Neuron (in vitro differentiated cells): ENCODE measurements around the gene TNS1.

Source experiments
- H2AFZ ChIP-seq: one replicate; pipeline ENCODE4 v1.6.1; 2013; ENCODE audit warnings: low read depth, mild to moderate bottlenecking, inconsistent platforms, low read length, moderate library complexity
- H3K27me3 ChIP-seq: one replicate; pipeline ENCODE4 v1.6.1; 2013; ENCODE audit warnings: low read length; ENCODE audit not compliant: insufficient read depth
- H3K36me3 ChIP-seq: one replicate; pipeline ENCODE4 v1.6.1; 2013; ENCODE audit warnings: low read length; ENCODE audit not compliant: insufficient read depth
- H3K4me1 ChIP-seq: one replicate; pipeline ENCODE4 v1.6.1; 2013; ENCODE audit warnings: low read length; ENCODE audit not compliant: insufficient read depth
- H3K4me3 ChIP-seq: 2 replicates; pipeline ENCODE4 v1.5.1; 2013; ENCODE audit warnings: mild to moderate bottlenecking, low read length, moderate library complexity
- H3K9me3 ChIP-seq: one replicate; pipeline ENCODE4 v1.6.1; 2013; ENCODE audit warnings: low read length

The TNS1 gene

DNA sequence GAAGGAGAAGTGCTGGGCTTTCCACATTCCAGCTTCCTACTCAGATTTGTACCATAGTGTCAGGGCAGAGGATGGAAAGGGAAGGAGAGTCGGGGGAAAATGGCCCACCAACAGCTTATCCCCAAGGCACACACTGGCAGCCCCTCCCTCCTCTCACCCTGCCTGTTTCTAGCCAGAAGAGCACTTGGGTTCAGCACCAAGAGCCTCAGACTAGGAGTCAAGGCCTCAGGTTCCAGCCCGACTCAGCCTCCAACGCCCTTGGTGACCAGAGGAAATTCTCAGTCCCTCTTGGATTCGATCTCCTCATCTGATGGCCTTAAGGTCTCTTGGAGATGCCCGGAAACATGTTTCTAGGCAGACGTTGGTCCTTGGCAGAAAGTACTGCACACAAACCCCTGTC, 53.9 kb downstream of the TNS1 start:
- H3K4me1 ChIP-seq: peaks cover 5% of the 10 kb centered on the region
- no peak overlapping the region for H3K4me3 ChIP-seq
- no peaks in the 10 kb centered on the region for H3K27me3 ChIP-seq

DNA sequence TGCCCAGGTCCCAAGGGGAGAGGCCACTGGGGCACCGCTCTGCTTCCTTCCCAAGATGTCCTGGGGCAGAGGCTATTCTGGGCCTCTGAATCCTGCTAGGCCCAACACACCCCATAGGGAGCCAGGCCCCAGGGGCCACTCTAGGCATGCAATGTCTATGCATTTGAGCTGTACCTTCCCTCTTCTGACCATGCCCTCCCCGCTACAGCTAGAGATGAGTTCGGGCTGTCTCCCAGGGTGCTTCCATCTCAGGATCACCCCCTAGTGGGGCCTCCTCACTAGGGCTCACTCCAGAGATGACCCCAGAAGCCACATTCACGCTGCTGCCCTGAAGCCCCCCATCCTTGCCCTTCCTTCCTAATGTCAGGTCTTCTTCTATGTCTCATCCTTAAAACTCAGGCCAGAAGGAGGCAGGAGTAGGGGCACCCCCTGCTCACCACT, 54.4 kb downstream of the TNS1 start:
- Histone ChIP-seq H2AFZ (no peak overlapping the region), H3K4me3 (no peak overlapping the region), H3K9me3 (no peaks in the 10 kb centered on the region), H3K4me1 (peaks cover 10% of the 10 kb centered on the region), H3K36me3 (no peaks in the 10 kb centered on the region), H3K27me3 (no peaks in the 10 kb centered on the region)

More for the DNA sequence above, 53.9 kb downstream of the TNS1 start:
- no peaks in the 10 kb centered on the region for H3K9me3 ChIP-seq
- no peaks in the 10 kb centered on the region for H3K36me3 ChIP-seq
- H2AFZ ChIP-seq: no peak overlapping the region

DNA sequence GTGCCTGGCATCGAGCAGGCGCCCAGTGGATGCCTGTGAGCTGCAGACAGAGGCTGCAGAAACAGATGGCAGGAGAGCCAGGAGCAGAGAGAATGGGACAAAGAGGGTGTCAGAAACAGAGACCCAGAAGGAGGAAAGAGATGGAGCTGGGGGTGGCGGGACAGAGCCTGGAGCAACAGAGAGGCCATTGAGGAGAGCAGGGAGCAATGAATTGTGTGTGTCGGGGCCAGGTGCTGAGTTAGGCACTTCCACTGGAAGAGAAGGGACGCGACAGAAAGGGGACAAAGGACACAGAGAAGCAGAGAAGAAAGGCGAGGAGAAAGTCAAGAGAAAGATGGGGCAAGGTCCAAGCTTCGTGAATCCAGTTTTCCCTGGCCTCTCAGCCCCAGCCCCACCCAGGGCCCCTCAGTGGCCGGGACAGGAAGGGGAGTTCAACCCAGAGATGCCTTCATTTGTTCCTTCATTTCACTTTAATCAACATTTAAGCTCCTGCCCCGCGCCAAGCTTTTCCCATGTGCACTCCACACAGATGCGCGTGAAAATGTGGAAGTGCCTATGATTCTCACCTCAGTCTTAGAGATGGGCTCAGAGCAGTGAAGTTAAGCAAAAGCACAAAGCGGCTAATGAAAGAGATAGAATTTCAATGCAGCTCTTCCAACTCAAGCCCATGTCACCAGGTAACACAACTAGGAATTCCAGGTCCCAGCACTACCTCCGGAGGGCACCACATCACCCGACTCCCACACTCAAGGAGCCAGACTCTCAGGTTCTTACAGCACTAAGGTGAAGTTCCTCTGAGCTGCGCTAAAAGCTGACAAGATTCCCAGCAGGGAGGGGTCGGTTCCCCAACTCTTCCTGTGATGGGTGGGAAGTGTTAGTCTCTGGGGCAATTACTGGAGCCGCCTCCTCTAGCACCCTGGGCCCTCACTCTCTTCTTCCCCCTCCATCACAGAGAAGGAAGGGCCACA, 55.1 kb downstream of the TNS1 start:
- Histone ChIP-seq H3K27me3 (no peaks in the 10 kb centered on the region), H3K36me3 (no peaks in the 10 kb centered on the region), H3K4me1 (peaks cover 11% of the 10 kb centered on the region), H2AFZ (no peak overlapping the region), H3K9me3 (no peaks in the 10 kb centered on the region), H3K4me3 (no peak overlapping the region)

DNA sequence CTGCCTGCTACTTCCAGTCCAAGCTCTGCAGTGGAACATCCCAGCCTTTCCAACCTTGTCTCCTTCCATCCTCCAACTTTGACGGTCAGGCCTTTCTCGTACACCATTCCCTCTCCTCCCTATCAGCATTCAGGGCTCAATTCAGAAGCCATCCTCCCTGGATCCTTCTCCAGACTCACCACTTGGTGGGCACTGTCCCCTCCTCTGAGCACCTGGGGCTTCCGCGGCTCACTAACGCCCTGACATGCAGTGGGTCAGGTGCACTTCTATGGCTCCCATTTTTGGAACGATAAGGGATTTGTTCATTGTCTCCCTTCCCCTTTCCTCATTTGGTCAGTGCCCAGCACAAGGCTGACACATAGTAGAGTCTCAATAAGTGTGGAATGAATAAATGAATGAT, 56.7 kb downstream of the TNS1 start:
- peaks cover 11% of the 10 kb centered on the region for H3K4me1 ChIP-seq

DNA sequence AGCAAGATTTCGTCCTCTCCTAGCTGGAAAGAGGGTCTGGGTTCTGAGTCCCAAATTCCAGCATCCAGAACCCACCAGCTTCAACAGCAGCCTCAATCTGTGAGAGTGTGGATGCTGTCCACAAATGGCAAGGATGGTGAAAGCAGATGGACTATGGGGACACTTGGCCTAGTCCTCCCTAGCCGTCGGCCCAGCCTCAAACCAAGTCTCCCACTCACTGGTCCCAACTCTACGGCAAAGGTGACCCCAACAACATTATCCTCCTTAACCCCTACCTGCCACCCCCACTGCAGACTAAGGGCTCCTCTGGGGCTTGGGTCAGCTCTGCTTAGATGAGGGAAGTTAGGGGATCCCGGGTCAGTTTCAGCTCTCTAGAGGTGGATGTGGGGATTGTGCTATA, 57.3 kb downstream of the TNS1 start:
- H3K36me3 ChIP-seq: no peaks in the 10 kb centered on the region
- H3K4me1 ChIP-seq: peaks cover 11% of the 10 kb centered on the region
- no peaks in the 10 kb centered on the region for H3K9me3 ChIP-seq
- no peak overlapping the region for H2AFZ ChIP-seq
- no peaks in the 10 kb centered on the region for H3K27me3 ChIP-seq
- H3K4me3 ChIP-seq: no peak overlapping the region

More for the DNA sequence above, 56.7 kb downstream of the TNS1 start:
- no peaks in the 10 kb centered on the region for H3K9me3 ChIP-seq
- no peaks in the 10 kb centered on the region for H3K36me3 ChIP-seq
- no peaks in the 10 kb centered on the region for H3K27me3 ChIP-seq
- H2AFZ ChIP-seq: no peak overlapping the region
- H3K4me3 ChIP-seq: no peak overlapping the region

DNA sequence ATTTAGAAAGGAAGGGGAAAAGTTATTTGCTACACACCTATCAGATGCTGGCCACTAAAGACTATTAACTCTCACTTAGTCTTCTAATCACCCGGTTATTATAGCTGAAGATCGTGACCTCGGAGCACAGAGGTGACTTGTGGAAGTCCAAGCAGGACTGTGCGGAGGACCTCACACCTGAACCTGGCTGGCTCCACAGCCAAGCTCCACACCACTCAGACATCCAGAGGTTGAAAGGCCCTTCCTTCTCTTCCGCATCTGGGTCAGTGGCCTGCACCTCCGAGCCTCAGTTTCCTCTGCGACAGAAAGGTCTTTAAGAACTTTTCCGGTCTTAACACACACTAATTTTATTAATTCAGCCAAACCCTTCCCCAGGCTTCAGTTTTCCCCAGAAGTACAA, 57.9 kb downstream of the TNS1 start:
- Histone ChIP-seq H3K4me1 (peaks cover 11% of the 10 kb centered on the region), H3K27me3 (no peaks in the 10 kb centered on the region), H3K4me3 (no peak overlapping the region), H2AFZ (no peak overlapping the region), H3K9me3 (no peaks in the 10 kb centered on the region), H3K36me3 (no peaks in the 10 kb centered on the region)

DNA sequence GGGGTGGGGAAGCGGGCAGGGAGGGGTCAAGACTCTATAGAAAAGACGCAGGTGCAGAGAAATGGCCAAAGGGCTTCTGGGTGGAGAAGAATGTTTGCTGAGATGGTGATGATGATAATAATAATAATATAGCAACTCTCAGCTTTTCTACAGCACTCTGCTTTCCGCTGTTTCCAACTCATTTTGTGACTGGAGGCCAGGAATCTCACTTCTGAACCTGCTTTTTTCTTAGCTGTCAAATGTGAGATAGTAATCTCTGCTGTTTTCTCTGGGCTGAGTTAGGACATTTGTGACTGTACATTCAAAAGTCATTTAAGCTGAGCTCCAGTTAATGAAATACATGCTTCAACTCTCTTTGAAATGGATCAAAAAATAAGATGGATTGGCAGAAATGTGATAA, 58.4 kb downstream of the TNS1 start:
- Histone ChIP-seq H3K9me3 (no peaks in the 10 kb centered on the region), H3K4me3 (no peak overlapping the region), H3K4me1 (peaks cover 11% of the 10 kb centered on the region), H2AFZ (peak overlapping the region; percentile 35), H3K27me3 (no peaks in the 10 kb centered on the region), H3K36me3 (no peaks in the 10 kb centered on the region)

DNA sequence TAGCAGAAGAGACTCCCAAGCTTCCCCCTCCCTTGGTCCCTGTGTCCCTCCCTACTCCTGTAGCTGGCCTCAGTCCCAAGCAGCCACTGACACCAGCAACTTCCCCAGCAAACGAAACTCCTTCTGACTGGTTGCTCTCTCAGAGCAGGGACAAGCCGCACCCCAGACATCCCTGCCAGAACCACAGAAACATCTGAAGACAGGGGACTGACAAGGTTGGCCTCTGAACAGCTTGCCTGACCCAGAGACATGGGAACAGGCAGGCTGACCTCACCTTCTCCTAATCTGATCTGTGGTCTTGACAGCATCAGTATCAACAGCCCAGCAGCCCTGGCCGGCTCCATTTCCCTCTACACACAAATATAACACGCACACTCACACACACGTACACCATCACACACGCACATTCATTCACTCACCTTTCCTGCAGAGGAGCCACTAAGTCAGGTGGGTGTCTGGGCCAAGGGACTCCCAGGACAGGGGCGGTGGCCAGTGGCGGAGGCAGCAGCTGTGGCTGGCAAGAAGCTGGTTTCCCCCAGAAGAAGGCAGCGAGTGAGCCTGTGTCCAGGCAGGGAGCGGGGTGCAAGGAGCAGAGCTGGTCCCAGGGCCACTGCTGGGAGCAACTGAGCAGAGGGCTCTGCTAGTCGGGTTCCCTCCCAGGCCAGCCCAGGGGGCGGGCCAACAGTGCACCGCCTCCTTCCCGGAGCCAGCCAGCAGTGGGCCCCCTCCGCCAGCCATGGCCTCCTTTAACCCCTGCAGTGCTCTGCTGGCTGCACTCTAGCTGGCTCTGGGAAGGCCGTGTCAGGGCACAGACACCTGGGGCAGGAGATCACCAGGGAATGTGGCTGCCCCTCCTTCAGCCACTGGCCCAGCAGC, 59.1 kb downstream of the TNS1 start:
- peak overlapping the region; percentile 35 for H2AFZ ChIP-seq
- H3K9me3 ChIP-seq: no peaks in the 10 kb centered on the region
- peaks cover 11% of the 10 kb centered on the region for H3K4me1 ChIP-seq
- no peak overlapping the region for H3K4me3 ChIP-seq
- H3K27me3 ChIP-seq: no peaks in the 10 kb centered on the region
- no peaks in the 10 kb centered on the region for H3K36me3 ChIP-seq

DNA sequence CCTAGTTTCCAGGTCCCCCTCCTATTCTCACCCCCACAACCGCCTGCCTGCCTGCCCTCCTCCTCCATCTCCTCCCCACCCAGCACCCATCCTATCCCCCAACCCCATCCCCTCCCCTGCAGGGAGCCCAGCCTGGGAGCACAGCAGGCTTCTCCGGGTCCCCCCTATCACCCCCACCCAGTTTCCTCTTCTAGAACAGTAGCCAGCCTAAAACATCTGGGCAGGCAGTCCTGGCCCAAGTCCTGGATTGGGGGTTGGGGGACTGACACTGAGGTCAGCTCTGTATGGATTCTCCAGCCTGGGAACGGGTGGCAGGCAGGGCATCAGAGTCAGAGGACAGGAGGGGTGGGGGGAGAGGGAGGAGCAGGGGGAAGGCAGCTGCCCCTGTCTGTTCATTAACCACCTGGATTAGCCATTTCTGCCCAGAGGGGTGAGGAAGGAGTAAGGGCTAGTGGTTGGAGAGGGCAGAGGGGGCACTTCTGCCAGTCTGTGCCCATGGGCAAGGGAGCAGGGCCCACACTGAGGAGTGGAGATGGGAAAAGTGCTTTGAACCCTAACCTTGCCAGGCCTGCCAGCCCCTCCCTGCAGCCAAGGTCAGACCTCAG, 60.0 kb downstream of the TNS1 start:
- no peaks in the 10 kb centered on the region for H3K9me3 ChIP-seq
- peaks cover 1% of the 10 kb centered on the region for H3K27me3 ChIP-seq
- peaks cover 11% of the 10 kb centered on the region for H3K4me1 ChIP-seq
- H3K4me3 ChIP-seq: no peak overlapping the region
- H3K36me3 ChIP-seq: no peaks in the 10 kb centered on the region
- H2AFZ ChIP-seq: no peak overlapping the region

DNA sequence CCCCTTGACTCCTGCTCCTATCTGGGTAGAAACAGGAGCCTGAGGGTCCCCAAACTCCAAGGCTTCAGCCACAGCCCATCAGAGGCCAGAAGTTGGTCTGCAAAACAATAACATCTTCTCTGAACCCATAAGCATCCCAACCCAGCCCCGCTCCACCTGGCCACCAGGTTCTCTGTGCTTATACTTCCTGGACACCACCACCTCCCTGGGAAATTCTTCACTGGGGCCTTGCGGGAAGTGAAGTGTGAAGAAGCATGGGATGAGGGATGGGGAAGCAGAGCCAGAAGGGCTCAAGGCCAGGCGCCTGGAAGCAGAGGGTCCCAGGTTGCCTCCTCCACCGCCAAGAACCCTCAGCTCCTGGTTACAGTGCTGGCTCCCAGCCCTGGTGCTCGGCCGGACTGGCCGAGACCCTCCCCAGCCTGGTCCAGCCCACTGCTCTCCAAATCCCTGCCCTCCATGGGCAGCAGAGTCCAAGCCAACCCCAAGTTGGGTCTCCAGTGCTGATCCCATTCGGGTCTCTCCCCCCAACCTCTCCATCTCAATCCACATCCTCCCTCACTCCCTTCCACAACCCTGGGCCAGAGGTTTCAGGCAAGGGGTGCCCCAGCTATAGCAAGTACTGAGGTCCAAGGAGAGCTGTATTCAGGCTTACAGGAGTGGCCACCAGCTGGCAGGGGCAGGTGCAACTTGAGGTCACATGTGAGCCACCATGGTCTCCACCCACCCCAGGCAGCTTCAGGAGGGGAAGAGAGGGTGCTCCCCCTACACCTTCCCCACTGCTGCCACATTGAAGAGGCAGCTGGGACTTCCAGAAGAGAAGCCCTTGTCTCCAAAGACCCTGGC, 60.7 kb downstream of the TNS1 start:
- H3K9me3 ChIP-seq: no peaks in the 10 kb centered on the region
- peaks cover 11% of the 10 kb centered on the region for H3K4me1 ChIP-seq
- no peaks in the 10 kb centered on the region for H3K36me3 ChIP-seq
- H3K27me3 ChIP-seq: peaks cover 4% of the 10 kb centered on the region
- H2AFZ ChIP-seq: no peak overlapping the region
- H3K4me3 ChIP-seq: no peak overlapping the region

DNA sequence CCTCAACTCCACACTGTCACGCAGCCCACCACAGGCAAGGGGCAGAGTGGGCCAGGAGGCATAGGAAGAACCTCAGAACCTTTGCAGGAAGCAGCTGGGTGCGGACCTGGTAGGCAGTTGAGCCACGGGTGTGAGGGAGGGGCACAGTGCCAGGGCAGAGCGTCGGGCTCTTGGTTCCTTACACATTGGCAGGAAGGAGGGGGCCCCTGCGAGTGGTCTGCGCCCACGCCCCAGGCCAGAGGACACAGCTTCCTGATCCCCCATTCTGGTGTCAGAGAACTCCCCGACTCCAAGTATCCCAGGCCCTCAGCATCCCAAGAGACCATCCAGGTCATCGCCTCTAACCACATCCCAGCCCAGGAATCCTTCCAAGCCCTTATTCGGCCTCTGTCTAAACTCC, 61.5 kb downstream of the TNS1 start:
- no peaks in the 10 kb centered on the region for H3K9me3 ChIP-seq
- peaks cover 8% of the 10 kb centered on the region for H3K27me3 ChIP-seq
- H3K4me3 ChIP-seq: no peak overlapping the region
- peaks cover 11% of the 10 kb centered on the region for H3K4me1 ChIP-seq
- no peaks in the 10 kb centered on the region for H3K36me3 ChIP-seq
- no peak overlapping the region for H2AFZ ChIP-seq
